Mammary epithelial cell (primary cell): ENCODE data around the gene NCBP3.

Source experiments
- EZH2 ChIP-seq: IDR thresholded peaks from 2 replicates; pipeline ENCODE4 v1.6.1; 2012; ENCODE audit warnings: low read length, inconsistent platforms, borderline replicate concordance
- TF ChIP-seq, protein P1 (sequence below), 2 donors: IDR thresholded peaks in 1 of 2; conservative IDR thresholded peaks in 1 of 2; 2 replicates each; pipeline ENCODE4 v1.5.1; 2011 to 2012; ENCODE audit warnings: inconsistent platforms in 2 of 2, low read length in 2 of 2, mild to moderate bottlenecking in 2 of 2, control low read depth in 1 of 2, low read depth in 1 of 2; ENCODE audit not compliant: insufficient read depth in 1 of 2; ENCODE audit errors: extremely low read depth in 1 of 2

DNA sequence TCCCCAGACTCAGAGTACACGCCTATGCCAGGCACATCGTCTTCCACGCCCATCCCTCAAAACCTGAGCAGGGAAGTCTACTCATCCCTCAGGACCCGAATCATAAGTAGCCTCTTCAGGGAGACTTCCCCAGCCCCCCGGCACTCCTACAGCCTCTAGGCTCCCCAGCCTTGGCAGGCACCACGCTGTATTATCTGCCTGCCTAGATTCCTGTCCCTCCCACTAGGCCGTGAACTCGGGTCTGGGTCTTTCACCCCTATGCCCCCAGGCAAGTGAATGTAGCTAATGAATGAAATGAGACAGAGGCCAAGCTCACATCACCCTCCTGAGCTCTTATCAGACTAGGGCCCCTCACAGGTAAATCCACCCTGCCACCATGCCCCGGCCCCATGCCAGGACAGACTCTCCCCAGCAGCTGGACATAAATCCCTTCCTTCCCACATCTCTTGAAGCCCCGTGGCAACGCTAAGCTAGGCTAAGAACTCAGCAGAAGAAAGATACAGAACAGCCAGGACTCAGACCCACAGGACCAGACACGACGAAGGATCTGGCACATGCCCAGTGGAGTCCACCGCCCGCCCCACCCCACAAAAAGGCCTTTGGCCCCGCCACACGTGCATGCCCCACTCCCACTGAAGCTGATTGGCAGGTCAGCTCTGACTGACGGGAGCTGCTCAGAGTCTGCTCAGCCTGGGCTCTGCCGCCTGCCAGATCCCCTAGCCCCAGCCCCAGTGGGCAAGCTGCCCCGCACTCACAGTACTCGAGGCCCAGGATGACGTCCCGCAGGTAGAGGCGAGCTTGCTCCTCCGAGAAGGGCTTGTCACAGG, 33.8 kb upstream of the NCBP3 start:
- TF ChIP-seq, protein P1, sequence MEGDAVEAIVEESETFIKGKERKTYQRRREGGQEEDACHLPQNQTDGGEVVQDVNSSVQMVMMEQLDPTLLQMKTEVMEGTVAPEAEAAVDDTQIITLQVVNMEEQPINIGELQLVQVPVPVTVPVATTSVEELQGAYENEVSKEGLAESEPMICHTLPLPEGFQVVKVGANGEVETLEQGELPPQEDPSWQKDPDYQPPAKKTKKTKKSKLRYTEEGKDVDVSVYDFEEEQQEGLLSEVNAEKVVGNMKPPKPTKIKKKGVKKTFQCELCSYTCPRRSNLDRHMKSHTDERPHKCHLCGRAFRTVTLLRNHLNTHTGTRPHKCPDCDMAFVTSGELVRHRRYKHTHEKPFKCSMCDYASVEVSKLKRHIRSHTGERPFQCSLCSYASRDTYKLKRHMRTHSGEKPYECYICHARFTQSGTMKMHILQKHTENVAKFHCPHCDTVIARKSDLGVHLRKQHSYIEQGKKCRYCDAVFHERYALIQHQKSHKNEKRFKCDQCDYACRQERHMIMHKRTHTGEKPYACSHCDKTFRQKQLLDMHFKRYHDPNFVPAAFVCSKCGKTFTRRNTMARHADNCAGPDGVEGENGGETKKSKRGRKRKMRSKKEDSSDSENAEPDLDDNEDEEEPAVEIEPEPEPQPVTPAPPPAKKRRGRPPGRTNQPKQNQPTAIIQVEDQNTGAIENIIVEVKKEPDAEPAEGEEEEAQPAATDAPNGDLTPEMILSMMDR (conservative IDR thresholded peaks at IDR 0.05 in 1 of 2, IDR thresholded peaks at IDR 0.05 in 1 of 2; ENCODE audit: extremely low read depth in 1 of 2, insufficient read depth in 1 of 2, low read depth in 1 of 2, low read length in 2 of 2) = no peak
- no peak for TF ChIP-seq EZH2
